Esophagus muscularis mucosa (tissue), 4 donors: ENCODE data around the gene UBA6. TPM values are rescaled to one million over a fixed set of nuclear protein-coding genes. Genes with fewer than 3 reads are reported as not detected.

Experiments used
- DNase-seq: peaks from one replicate; pipeline ENCODE4 v3.0.0-alpha.2; 2017; ENCODE audit errors: extremely low spot score
- H3K27ac ChIP-seq, 4 donors: fragments of 200-600 bp; sonication (generic); replicated peaks in 1 of 4; 1 replicate in 3 of 4; 2 replicates in 1 of 4; pipeline ENCODE4 v1.5.1; 2016 to 2019; ENCODE audit warnings: mild to moderate bottlenecking in 1 of 4
- H3K27me3 ChIP-seq, 4 donors: fragments of 200-600 bp; sonication (generic); one replicate each; pipeline versions ENCODE4 v1.5.1 to v1.6.0; 2016 to 2019
- H3K36me3 ChIP-seq, 4 donors: fragments of 200-600 bp; sonication (generic); one replicate each; pipeline ENCODE4 v1.5.1; 2016 to 2019
- H3K4me1 ChIP-seq, 4 donors: fragments of 200-600 bp; sonication (generic); one replicate each; pipeline ENCODE4 v1.5.1; 2016 to 2019
- H3K4me3 ChIP-seq, 4 donors: fragments of 200-600 bp; sonication (generic); 1 replicate in 2 of 4; 2 replicates in 2 of 4; pipeline ENCODE4 v1.5.1; 2016 to 2019; ENCODE audit warnings: mild to moderate bottlenecking in 4 of 4, moderate library complexity in 1 of 4
- H3K9me3 ChIP-seq, 4 donors: fragments of 200-600 bp; sonication (generic); 1 replicate in 3 of 4; 2 replicates in 1 of 4; pipeline ENCODE4 v1.5.1; 2016 to 2019
- EP300 ChIP-seq: sonication (generic); formaldehyde crosslinking; IDR thresholded peaks from one replicate; pipeline ENCODE4 v1.6.1; 2017; ENCODE audit warnings: antibody characterized with exemption
- POLR2A ChIP-seq: fragments of 450-650 bp; IDR thresholded peaks from one replicate; pipeline ENCODE4 v1.6.1; 2017; ENCODE audit warnings: antibody characterized with exemption, moderate library complexity, mild to moderate bottlenecking, low read depth
- POLR2AphosphoS5 ChIP-seq, 2 donors: sonication (generic); formaldehyde crosslinking; IDR thresholded peaks; one replicate each; pipeline ENCODE4 v1.6.1; 2017; ENCODE audit warnings: antibody characterized with exemption in 2 of 2
- WGBS: methylation state at CpG from one replicate; pipeline ENCODE4 v1.1.5; 2018; 5-methylcytosine and 5-hydroxymethylcytosine counted together
- intact Hi-C: fragments of 100-400 bp; cut with DNase I; formaldehyde crosslinking; loops from one replicate; pipeline ENCODE4 v1.15.1; 2023
- total RNA-seq, 4 donors: library from RNA; depleted of rRNA; stranded (reverse); fragments of >200 nt; gene quantifications; one replicate each; pipeline versions ENCODE4 v1.1.0 to v1.2.1, GENCODE V29; 2016
- TF ChIP-seq, protein P1 (sequence below), 3 experiments: fragments of 200-600 bp in 2 of 3; fragments of 450-650 bp in 1 of 3; sonication (generic) in 2 of 3; IDR thresholded peaks; one replicate each; pipeline ENCODE4 v1.5.1; 2017 to 2019; ENCODE audit warnings: antibody characterized with exemption in 3 of 3, mild to moderate bottlenecking in 2 of 3, moderate library complexity in 1 of 3

The UBA6 gene
- total RNA-seq: 10 to 100 TPM; 18.8 to 40.9 (median 21.5) TPM

DNA sequence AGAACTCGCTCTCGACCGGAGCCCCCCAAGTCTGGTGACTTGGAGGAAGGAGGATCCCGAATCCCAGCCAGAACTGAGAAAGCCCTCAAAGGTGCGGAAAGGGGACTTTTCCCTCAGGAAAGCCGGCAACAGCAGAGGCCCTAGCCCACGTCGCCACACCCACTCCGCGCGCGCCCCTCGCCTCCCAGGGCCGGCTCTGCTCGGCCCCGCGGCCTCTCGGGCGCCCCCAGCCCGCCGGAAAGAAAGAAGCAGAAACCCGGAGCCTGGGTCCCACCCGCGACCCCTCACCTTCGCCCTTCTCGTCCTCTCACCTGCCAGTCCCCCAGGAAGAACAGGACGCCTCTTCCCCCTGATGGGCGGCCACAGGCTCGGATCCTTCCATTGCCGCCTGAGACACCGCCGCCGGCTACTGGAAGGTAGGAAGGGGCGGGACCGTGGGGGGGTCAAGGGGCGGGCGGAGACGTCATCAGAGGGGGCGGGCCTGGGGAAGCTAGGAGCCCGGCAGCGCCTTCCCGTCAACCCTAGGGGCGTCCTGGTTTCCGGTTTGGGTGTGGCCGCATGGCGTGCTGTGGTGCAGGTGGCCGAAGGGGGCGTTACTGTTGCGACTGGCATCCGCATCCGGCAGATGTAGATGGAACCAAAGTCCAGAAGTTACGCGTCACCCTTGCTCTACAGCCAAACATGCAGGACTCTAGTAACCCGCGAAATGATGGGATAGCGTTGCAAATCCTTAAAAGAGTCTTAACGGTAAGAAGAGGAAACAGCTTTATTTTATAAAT is at the start of gene UBA6:
Gene UBA6, minus strand, starts transcription at position 418 of the 779 bp plus-strand sequence. Its CDS starts 36 bp downstream, at position 382.
- peak within 1 kb of the TSS; percentile 70 to 92 (median 80) for H3K4me3 ChIP-seq
- 0% methylated on average over 16 of the region's 57 CpGs for WGBS
- H3K27me3 ChIP-seq: no peaks in the 10 kb centered on the region
- intact Hi-C loops: loop anchor here (5.0 kb wide), 1 partner anchor 154 kb away; the partner anchor contains the start of gene CENPC
- H3K27ac ChIP-seq: peak within 1 kb of the TSS; percentile 79 to 92 (median 89)
- H3K36me3 ChIP-seq: peaks cover 0 to 3% (median 0%) of the 10 kb centered on the region in 4 donors
- DNase-seq: peak; percentile 99
- H3K4me1 ChIP-seq: peaks cover 13 to 31% (median 17%) of the 10 kb centered on the region in 4 donors
- TF ChIP-seq, protein P1, sequence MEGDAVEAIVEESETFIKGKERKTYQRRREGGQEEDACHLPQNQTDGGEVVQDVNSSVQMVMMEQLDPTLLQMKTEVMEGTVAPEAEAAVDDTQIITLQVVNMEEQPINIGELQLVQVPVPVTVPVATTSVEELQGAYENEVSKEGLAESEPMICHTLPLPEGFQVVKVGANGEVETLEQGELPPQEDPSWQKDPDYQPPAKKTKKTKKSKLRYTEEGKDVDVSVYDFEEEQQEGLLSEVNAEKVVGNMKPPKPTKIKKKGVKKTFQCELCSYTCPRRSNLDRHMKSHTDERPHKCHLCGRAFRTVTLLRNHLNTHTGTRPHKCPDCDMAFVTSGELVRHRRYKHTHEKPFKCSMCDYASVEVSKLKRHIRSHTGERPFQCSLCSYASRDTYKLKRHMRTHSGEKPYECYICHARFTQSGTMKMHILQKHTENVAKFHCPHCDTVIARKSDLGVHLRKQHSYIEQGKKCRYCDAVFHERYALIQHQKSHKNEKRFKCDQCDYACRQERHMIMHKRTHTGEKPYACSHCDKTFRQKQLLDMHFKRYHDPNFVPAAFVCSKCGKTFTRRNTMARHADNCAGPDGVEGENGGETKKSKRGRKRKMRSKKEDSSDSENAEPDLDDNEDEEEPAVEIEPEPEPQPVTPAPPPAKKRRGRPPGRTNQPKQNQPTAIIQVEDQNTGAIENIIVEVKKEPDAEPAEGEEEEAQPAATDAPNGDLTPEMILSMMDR (IDR thresholded peaks at IDR 0.05): peak; percentile 37 to 43 (median 40)
- TF ChIP-seq POLR2AphosphoS5 (IDR thresholded peaks at IDR 0.05): peak; percentile 73 to 85
- TF ChIP-seq POLR2A: no peak
- TF ChIP-seq EP300: no peak
- H3K9me3 ChIP-seq: no peaks in the 10 kb centered on the region

DNA sequence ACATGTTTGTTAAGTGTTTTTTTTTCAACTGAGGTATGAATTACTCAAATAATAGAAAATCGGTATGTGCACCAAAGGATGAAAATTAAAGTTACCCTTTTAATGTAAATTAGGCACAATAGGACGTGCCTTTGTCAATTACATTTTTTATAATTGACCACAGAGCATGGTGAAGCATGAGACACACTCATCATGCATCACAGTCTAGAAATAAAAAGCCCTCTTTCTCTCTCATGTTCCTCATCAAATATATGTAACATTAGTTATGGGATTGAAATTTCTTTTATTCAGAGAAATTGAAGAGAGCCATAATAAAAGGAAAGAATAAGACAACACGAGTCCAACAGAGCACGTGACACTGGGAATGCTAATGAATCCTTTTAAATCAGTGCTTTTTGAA is 49.7 kb upstream of the UBA6 start:
- no peak overlapping the region for H3K27ac ChIP-seq
- 83% methylated on average over 4 of the region's 4 CpGs for WGBS
- H3K27me3 ChIP-seq: no peaks in the 10 kb centered on the region
- intact Hi-C loops: no loop called here
- TF ChIP-seq EP300 (no peak), POLR2A (no peak), POLR2AphosphoS5 (IDR thresholded peaks at IDR 0.05) (no peak)
- TF ChIP-seq, protein P1 (IDR thresholded peaks at IDR 0.05): no peak
- H3K4me1 ChIP-seq: no peaks in the 10 kb centered on the region
- no peak overlapping the region for H3K4me3 ChIP-seq
- DNase-seq: no peak
- no peaks in the 10 kb centered on the region for H3K9me3 ChIP-seq
- no peaks in the 10 kb centered on the region for H3K36me3 ChIP-seq

DNA sequence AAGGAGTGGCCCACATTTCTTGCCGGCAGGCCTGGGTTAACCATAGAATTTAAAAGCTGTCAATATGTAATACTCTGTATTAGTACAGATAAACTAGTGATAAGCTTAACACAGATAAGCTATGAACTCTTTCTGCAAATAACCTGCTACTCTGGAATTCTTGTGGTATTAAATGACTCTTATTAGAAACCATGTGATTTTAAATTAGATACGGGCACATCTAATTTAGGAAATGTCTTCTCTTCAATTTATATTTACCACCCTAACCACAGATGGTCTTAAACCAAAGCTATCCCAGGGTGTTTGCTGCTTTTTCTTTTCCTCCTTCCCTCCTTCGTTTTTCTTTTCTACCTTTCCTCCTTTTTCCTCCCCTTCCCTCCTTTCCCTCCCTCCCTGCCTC is 48.3 kb upstream of the UBA6 start:
- Histone ChIP-seq H3K36me3 (no peaks in the 10 kb centered on the region), H3K4me1 (no peaks in the 10 kb centered on the region), H3K27me3 (no peaks in the 10 kb centered on the region), H3K9me3 (no peaks in the 10 kb centered on the region), H3K4me3 (no peak overlapping the region), H3K27ac (no peak overlapping the region)
- TF ChIP-seq POLR2A (no peak), POLR2AphosphoS5 (IDR thresholded peaks at IDR 0.05) (no peak), EP300 (no peak)
- TF ChIP-seq, protein P1 (IDR thresholded peaks at IDR 0.05): no peak
- intact Hi-C loops: no loop called here
- 86% methylated on average over 3 of the region's 3 CpGs for WGBS
- no peak for DNase-seq

DNA sequence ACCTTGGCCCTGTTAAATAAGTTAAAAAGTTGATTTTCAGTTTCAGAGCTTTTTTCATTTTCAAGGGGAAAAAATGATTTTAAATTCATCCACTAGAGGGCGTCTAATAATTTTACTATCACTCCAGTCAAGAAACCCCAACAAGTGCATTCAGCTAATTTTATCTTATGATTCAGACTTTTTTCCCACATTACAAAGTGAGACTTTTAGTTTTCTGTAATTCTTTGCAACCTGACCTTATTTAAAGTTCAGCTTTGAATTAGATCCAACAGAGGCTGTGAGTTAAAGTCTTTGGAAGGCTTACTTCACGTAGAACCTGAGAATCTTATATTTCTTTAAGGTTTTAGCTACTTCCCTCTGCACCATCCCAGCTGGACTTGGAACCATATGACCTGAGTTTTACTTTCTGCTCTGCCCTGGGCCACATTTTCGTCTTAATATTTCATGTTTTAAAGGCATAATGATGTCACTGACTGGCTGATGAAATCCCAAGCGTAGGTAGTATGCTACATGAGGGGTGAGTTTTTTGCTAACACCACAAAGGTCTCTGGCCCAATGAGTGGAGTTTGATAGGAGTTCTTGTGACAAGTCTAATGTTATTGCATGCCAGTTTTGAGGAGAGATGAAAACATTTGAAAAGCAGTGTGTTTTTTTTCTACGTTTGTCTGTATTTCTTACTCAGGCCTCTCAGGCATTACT is 46.0 kb upstream of the UBA6 start:
- DNase-seq: no peak
- Histone ChIP-seq H3K27ac (no peak overlapping the region), H3K4me3 (no peak overlapping the region), H3K9me3 (no peaks in the 10 kb centered on the region), H3K4me1 (no peaks in the 10 kb centered on the region), H3K27me3 (no peaks in the 10 kb centered on the region), H3K36me3 (no peaks in the 10 kb centered on the region)
- no peak for TF ChIP-seq POLR2AphosphoS5 (IDR thresholded peaks at IDR 0.05)
- TF ChIP-seq, protein P1 (IDR thresholded peaks at IDR 0.05): peak; percentile 28 to 63 (median 60)
- intact Hi-C loops: no loop called here
- WGBS: 60% methylated on average over 5 of the region's 5 CpGs
